DOHH2 (cell line): Measurements from ENCODE around the gene ADI1.
A peak's percentile ranks its signal among the peaks of the same experiment; 100 is the strongest.
"Not testable (repeated sequence)": the region's sequence is repeated elsewhere in the genome, so short reads cannot be mapped to it uniquely, and the experiment has no call there.

ENCODE experiments used
- H3F3A ChIP-seq: fragments of 200-600 bp; sonication (generic), shearing (Covaris generic); 2 replicates; pipeline ENCODE4 v1.6.0; 2016; ENCODE audit warnings: antibody characterized with exemption, mild to moderate bottlenecking; ENCODE audit not compliant: control insufficient read depth, insufficient read depth
- H3K27ac ChIP-seq: fragments of 200-600 bp; sonication (generic); 2 replicates; pipeline ENCODE4 v1.5.1; 2014; ENCODE audit warnings: low read depth, mild to moderate bottlenecking, low read length, moderate library complexity
- H3K27me3 ChIP-seq: fragments of 200-600 bp; sonication (generic); 2 replicates; pipeline ENCODE4 v1.6.1; 2014; ENCODE audit warnings: mild to moderate bottlenecking, low read length, mixed read lengths; ENCODE audit not compliant: control insufficient read depth
- H3K36me3 ChIP-seq: fragments of 200-600 bp; sonication (generic); 2 replicates; pipeline ENCODE4 v1.6.1; 2014; ENCODE audit warnings: mild to moderate bottlenecking, low read length, moderate library complexity, mixed read lengths; ENCODE audit not compliant: control insufficient read depth
- H3K4me1 ChIP-seq: fragments of 200-600 bp; sonication (generic); 2 replicates; pipeline ENCODE4 v1.6.1; 2014; ENCODE audit warnings: mild to moderate bottlenecking, low read length, mixed read lengths; ENCODE audit not compliant: control insufficient read depth
- H3K4me2 ChIP-seq: fragments of 200-600 bp; sonication (generic); 2 replicates; pipeline ENCODE4 v1.6.0; 2014; ENCODE audit warnings: mild to moderate bottlenecking, low read length, moderate library complexity
- H3K4me3 ChIP-seq: fragments of 200-600 bp; sonication (generic); 2 replicates; pipeline ENCODE4 v1.5.1; 2014; ENCODE audit warnings: mild to moderate bottlenecking, low read length, mixed read lengths
- H3K79me2 ChIP-seq: fragments of 200-600 bp; sonication (generic); 2 replicates; pipeline ENCODE4 v1.6.1; 2014; ENCODE audit warnings: mild to moderate bottlenecking, low read length, mixed read lengths; ENCODE audit not compliant: control insufficient read depth
- H3K9me2 ChIP-seq: fragments of 200-600 bp; sonication (generic); replicated peaks from 2 replicates; pipeline ENCODE4 v1.6.1; 2014; ENCODE audit warnings: mild to moderate bottlenecking, low read length, mixed read lengths; ENCODE audit not compliant: control insufficient read depth
- H3K9me3 ChIP-seq: fragments of 200-600 bp; sonication (generic); 2 replicates; pipeline ENCODE4 v1.6.1; 2014; ENCODE audit warnings: antibody characterized with exemption, low read length, mixed read lengths; ENCODE audit not compliant: control insufficient read depth, insufficient read depth
- H4K20me1 ChIP-seq: fragments of 200-600 bp; sonication (generic); 2 replicates; pipeline ENCODE4 v1.6.0; 2014; ENCODE audit warnings: low read depth, mild to moderate bottlenecking, antibody characterized with exemption, low read length, moderate library complexity; ENCODE audit not compliant: control insufficient read depth, insufficient read depth
- EZH2phosphoT487 ChIP-seq: fragments of 200-600 bp; sonication (generic); IDR thresholded peaks from 2 replicates; pipeline ENCODE4 v1.6.1; 2017; ENCODE audit warnings: borderline replicate concordance, mild to moderate bottlenecking, antibody characterized with exemption, low read length, moderate library complexity, mixed read lengths
- TF ChIP-seq, protein P1 (sequence below): fragments of 200-600 bp; sonication (generic); IDR thresholded peaks from one replicate; pipeline ENCODE4 v1.5.1; 2014; ENCODE audit warnings: antibody characterized with exemption, mild to moderate bottlenecking, low read depth, low read length; ENCODE audit not compliant: poor library complexity, severe bottlenecking

Gene ADI1

DNA sequence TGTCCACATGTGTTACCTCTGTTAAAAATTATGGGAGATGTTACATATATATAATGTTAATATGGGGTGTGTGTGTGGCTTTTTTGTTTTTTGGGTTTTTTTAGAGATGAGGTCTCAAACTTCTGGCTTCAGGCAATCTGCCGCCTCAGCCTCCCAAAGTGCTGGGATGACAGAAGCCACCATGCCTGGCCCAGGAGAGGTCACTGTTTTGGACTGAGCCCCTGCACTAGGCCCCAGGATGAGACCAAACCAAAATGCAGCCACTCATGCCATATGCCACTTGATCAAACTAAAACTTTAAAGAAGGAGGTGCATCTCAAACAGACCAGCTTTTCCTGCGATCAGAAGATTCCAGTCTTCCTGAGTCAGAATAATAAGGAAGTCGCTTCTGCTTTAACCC is 2.5 kb downstream of the ADI1 start:
- Histone ChIP-seq H3K79me2 (peaks cover 43% of the 10 kb centered on the region), H4K20me1 (no peaks in the 10 kb centered on the region), H3K9me2 (no peaks in the 10 kb centered on the region), H3K4me1 (peaks cover 43% of the 10 kb centered on the region), H3F3A (0 out of 2 replicates have a peak, but pooled peaks cover 3% of the 10 kb centered on the region), H3K4me3 (no peak overlapping the region), H3K27me3 (no peaks in the 10 kb centered on the region), H3K36me3 (peaks cover 49% of the 10 kb centered on the region), H3K9me3 (peaks cover 4% of the 10 kb centered on the region; the same call in 1 of the 2 replicates), H3K27ac (no peak overlapping the region), H3K4me2 (no peak overlapping the region)
- TF ChIP-seq EZH2phosphoT487 = no peak
- TF ChIP-seq, protein P1, sequence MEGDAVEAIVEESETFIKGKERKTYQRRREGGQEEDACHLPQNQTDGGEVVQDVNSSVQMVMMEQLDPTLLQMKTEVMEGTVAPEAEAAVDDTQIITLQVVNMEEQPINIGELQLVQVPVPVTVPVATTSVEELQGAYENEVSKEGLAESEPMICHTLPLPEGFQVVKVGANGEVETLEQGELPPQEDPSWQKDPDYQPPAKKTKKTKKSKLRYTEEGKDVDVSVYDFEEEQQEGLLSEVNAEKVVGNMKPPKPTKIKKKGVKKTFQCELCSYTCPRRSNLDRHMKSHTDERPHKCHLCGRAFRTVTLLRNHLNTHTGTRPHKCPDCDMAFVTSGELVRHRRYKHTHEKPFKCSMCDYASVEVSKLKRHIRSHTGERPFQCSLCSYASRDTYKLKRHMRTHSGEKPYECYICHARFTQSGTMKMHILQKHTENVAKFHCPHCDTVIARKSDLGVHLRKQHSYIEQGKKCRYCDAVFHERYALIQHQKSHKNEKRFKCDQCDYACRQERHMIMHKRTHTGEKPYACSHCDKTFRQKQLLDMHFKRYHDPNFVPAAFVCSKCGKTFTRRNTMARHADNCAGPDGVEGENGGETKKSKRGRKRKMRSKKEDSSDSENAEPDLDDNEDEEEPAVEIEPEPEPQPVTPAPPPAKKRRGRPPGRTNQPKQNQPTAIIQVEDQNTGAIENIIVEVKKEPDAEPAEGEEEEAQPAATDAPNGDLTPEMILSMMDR = no peak

- H3K9me3 ChIP-seq, H3K27me3 ChIP-seq, H3K9me2 ChIP-seq, H3F3A ChIP-seq, H3K4me3 ChIP-seq, H4K20me1 ChIP-seq, H3K27ac ChIP-seq, H3K4me2 ChIP-seq: not testable (repeated sequence)
- Histone ChIP-seq H3K79me2 (peaks cover 34% of the 10 kb centered on the region), H3K4me1 (peaks cover 36% of the 10 kb centered on the region), H3K36me3 (peaks cover 60% of the 10 kb centered on the region)
Observed at GRCh38 chr2:3515438-3515837, 3.9 kb downstream of the ADI1 start.

DNA sequence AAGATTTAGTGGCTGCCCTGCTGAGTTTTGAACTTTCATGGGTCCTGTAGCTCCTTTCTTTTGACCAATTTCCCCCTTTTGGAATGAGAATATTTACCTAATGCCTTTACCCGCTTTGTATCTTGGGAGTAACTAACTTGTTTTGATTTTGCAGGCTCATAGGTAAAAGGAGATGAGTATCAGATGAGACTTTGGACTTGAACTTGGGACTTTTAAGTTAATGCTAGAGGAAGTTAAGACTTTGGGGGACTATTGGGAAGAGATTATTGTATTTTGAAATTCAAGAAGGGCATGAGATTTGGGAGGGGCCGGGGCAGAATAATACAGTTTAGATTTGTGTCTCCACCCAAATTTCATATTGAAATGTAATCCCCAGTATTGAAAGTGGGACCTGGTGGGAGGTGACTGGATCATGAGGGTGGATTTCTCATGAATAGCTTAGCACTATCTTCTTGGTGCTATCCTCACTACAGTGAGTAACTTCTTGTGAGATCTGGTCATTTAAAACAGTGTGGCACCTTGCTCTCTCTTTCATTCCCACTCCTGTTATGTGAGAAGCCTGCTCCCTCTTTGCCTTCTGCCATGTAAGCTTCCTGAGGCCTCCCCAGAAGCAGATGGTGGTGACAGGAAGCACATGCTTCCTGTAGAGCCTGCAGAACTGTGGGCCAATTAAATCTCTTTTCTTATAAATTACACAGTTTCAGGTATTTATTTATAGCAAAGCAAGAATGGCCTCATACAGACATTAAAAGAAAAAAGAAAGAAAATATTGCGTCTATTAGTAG is 6.1 kb downstream of the ADI1 start:
- H4K20me1 ChIP-seq = no peaks in the 10 kb centered on the region
- H3K79me2 ChIP-seq = peaks cover 18% of the 10 kb centered on the region
- H3K9me2 ChIP-seq = no peaks in the 10 kb centered on the region
- H3K4me3 ChIP-seq = no peak overlapping the region
- H3K27me3 ChIP-seq = no peaks in the 10 kb centered on the region
- no peak for TF ChIP-seq EZH2phosphoT487
- TF ChIP-seq, protein P1 = no peak
- peaks cover 57% of the 10 kb centered on the region for H3K36me3 ChIP-seq
- peaks cover 4% of the 10 kb centered on the region; the same call in 1 of the 2 replicates for H3K9me3 ChIP-seq
- H3K27ac ChIP-seq = no peak overlapping the region
- peaks cover 26% of the 10 kb centered on the region for H3K4me1 ChIP-seq
- H3K4me2 ChIP-seq = peak overlapping the region; percentile 6
- 0 out of 2 replicates have a peak, but pooled peaks cover 3% of the 10 kb centered on the region for H3F3A ChIP-seq

DNA sequence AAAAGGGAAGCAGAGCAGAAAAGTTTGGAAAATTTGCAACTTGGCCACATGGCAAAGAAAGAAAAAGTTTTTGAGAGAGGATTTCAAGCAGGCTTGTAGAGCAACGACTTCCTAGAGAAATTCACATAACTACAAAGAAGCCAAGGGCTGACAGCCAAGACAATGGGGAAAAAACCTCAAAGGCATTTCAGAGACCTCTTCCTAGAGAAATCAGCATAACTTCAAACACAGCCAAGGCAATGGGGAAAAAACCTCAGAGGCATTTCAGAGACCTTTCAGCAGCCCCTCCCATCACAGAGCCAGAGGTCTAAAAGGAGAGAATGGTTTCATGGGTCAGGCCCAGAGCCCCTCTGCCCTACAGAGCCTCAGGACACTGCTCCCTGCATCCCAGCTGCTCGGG is 7.2 kb downstream of the ADI1 start:
- Histone ChIP-seq H4K20me1 (no peaks in the 10 kb centered on the region), H3K27ac (no peak overlapping the region), H3K4me1 (peaks cover 21% of the 10 kb centered on the region), H3F3A (0 out of 2 replicates have a peak, but pooled peaks cover 3% of the 10 kb centered on the region), H3K4me2 (no peak overlapping the region), H3K79me2 (peaks cover 6% of the 10 kb centered on the region), H3K9me2 (no peaks in the 10 kb centered on the region), H3K27me3 (no peaks in the 10 kb centered on the region), H3K36me3 (peaks cover 50% of the 10 kb centered on the region), H3K4me3 (no peak overlapping the region), H3K9me3 (peaks cover 4% of the 10 kb centered on the region; the same call in 1 of the 2 replicates)
- no peak for TF ChIP-seq EZH2phosphoT487
- TF ChIP-seq, protein P1 = no peak
